ENCODE data around the gene PAX7.
"Not testable (repeated sequence)": the region's sequence is repeated elsewhere in the genome, so short reads cannot be mapped to it uniquely, and the experiment has no call there.

The PAX7 gene

GRCh38 chr1:18630511-18631495, at the start of gene PAX7:
PAX7 (plus strand) TSS chr1:18630846; CDS start chr1:18631604, 758 bp downstream.
- no peak for DNase-seq

- peak; percentile 74 for DNase-seq
Observed at GRCh38 chr1:18581420-18581880, 49.2 kb upstream of the PAX7 start.

- no peak for DNase-seq
Observed at GRCh38 chr1:18582890-18583289, 47.8 kb upstream of the PAX7 start.

- no peak for DNase-seq
Observed at GRCh38 chr1:18583326-18583941, 47.2 kb upstream of the PAX7 start.

DNA sequence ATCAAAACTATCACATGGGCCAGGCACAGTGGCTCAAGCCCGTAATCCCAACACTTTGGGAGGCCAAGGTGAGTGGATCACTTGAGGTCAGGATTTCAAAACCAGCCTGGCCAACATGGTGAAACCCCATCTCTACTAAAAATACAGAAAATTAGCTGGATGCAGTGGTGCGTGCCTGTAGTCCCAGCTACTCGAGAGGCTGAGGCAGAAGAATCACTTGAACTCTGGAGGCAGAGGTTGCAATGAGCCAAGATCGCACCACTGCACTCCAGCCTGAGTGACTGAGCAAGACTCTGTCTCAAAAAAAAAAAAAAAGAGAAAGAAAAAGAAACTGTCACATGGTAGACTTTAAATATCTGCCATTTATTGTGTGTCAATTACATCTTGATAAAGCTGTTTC, 44.6 kb upstream of the PAX7 start:
- DNase-seq = not testable (repeated sequence)

- DNase-seq = no peak
Observed at GRCh38 chr1:18588093-18588492, 42.6 kb upstream of the PAX7 start.

DNA sequence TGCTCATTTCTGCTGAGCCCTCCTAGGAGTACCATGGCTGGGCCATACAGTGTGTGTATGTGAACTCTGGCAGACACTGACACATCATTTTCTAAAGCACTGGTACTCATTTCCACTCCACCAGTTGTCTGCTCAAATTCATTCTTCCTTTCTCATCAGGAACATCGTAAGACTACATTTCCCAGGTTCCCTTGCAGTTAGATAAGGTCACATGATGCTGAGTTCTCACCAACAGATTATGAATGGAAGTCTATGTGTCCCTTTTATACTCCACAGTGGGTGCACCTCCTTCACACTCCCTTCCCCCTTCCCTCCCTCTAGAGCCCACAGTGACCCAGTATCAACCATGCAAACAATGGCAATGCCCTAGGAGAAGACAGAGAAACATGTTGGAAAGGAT, 38.3 kb upstream of the PAX7 start:
- no peak for DNase-seq

- DNase-seq = peak; percentile 84
Observed at GRCh38 chr1:18597160-18598042, 33.2 kb upstream of the PAX7 start.

- no peak for DNase-seq
Observed at GRCh38 chr1:18599086-18599485, 31.6 kb upstream of the PAX7 start.

GRCh38 chr1:18599704-18600103, 30.9 kb upstream of the PAX7 start:
- DNase-seq = no peak

DNA sequence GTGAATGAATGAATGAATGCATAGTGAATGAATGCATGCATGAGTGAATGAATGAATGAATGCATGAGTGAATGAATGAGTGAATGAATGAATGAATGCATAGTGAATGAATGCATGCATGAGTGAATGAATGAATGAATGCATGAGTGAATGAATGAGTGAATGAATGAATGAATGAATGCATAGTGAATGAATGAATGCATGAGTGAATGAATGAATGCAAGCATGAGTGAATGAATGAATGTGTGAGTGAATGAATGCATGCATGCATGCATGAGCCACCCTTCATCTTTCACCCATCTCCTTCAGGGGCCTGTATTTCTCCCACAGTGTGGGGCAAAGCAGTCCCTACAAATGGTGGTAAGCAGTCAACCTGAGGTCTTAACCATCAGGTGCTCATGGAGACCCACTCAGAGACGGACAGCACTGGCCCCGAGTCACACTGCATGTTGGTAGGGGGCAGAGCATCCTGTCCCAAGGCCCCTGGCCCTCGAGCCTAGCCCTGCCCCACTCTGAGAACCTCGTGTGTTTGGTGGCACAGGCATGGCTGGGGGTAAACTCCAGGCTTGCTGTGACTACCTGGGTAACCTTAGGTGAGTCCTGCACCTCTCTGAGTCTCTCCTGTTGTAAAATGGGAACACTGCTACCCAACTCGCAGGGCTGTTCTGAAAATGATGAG, 28.0 kb upstream of the PAX7 start:
- no peak for DNase-seq

- DNase-seq = no peak
Observed at GRCh38 chr1:18603212-18603852, 27.3 kb upstream of the PAX7 start.

DNA sequence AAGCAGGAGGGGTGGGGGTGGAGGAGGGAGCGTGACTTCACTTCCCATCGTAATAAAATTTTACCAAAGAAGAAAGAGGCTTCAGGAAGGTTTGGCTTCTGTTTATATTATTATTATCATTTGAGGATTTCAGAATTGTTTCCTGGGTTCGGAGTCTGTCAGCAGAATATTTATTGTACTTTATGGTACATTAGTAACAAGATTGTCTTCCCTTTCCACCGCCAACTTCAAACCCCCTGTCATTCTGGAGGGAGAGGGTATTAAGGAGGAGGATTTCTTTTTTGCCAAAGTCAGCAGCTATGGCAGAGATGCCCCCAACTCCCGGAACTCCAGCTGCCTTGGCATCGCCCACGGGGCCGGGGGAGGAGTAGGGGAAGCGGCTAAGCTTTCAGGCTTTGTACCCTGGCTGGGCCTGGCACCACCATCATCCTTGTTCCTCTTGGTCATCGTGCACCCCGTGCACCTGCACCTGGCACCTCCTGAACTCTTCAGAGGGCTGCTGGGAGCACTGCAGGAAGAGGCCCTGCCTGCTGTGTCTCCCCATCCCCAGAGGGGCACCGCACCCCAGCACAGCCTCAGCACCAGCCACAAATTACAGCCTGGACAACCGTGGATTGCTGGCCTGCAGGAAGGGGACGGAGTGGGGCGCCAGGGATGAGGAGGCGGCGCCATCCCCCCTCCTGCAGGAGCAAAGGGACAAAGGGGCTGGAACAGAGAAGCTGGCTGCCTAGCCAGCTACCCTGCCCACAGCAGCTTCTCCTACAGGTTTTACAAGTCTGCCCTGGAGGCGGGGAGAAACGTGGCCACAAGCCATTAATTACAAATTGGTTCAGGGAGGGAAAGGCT, 24.0 kb upstream of the PAX7 start:
- DNase-seq = no peak

DNA sequence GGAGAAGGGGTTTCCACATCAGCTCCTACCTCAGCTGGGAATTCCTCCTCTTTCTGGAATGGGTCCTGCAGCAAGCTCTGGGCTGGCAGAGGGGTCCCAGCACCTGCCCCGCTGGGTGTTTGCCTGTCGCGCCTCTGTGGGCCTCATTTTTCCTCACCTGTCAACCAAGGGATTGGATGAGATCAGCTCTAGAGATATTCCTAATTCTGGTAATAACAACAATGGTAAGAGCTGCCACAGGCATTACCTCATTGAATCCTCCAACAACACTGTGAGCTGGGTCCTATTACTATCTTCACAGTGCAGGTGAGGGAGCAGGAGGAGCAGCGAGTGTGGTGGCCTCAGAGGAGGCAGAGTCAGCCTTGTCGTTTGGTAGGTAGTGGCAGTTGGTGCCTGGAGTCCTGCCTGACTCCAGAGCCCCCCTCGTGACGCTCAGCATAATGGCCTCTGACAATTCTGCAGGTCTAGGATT, 23.3 kb upstream of the PAX7 start:
- no peak for DNase-seq

- DNase-seq = no peak
Observed at GRCh38 chr1:18608534-18608933, 22.1 kb upstream of the PAX7 start.

DNA sequence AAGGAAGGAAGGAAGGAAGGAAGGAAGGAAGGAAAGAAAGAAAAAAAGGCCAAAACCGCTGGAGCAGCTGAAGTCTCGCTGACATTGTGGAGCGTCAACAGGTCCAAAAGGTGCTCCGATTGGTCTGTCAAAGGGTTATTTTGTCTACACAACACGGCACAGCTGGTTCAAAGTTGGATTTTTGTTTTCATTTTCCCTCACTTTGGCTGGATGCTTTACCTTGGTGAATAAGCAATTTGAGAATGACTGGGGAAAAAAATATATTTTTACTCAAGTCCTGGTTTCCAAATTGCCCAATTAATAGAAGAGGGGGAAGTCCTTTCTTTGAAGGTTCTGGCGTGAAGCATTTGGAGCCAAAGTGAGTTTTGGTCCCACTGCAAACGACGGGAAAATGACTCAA, 19.3 kb upstream of the PAX7 start:
- no peak for DNase-seq

DNA sequence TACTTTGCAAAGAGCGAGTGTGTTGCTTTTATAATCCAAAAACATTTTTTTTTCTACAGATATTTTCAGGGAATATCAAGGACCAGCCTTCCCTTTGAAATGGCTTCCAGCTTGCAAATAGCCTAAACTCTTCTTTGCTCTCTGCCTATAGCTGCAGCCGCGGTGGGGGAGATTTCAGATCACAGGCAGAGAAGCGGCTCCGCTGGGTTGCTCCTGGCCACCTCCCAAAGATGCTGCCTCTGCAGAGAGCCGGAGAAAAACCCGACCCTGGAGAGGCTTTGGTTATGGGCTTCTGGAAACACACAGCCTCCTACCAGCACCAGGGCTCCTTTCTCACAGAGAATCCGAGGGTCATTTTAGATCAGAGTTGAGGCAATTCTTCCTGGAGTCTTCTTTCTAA, 18.6 kb upstream of the PAX7 start:
- DNase-seq = no peak

DNA sequence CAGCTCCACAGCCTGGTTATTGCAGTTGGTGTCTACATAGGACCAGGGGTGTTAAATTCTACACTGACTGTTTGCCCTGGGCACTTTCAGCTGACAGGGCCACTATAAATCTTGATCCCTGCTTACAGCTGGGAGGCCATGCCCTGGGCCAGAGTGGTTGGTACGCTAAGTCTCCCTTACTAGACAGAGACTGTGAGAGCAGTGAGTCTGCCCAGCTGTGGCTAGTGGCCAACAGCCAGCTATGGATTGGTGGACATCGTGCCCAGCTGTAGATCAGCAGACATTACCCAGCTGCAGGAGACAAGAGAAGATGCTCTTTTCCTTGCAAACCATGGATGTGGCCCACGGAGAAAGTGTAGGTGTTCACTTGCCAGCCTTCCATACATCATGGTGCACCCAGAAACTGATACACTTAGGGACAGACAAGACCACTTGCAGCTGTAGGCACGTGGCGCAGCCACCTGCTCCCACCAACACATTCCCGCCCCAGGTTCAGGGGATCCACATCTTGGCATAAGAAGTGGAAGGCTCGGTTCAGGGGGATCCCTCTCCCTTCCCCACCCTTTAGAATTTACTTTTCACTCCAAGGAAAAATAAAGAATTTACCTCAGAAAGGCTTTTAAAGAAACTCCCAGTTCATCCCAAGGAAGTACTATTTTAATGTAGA, 16.4 kb upstream of the PAX7 start:
- no peak for DNase-seq

- DNase-seq = no peak
Observed at GRCh38 chr1:18618546-18619466, 11.8 kb upstream of the PAX7 start.
